IPS DF 6.9 (cell line): ENCODE results near the gene ZBTB32.
"Not testable (repeated sequence)": the region's sequence is repeated elsewhere in the genome, so short reads cannot be mapped to it uniquely, and the experiment has no call there.

Experiments
- DNase-seq: peaks from one replicate; pipeline ENCODE4 v3.0.0-alpha.2; 2013; ENCODE audit warnings: low read depth, low spot score
- H3K27ac ChIP-seq: one replicate; pipeline ENCODE4 v1.5.1; 2013; ENCODE audit warnings: low read length, control low read depth
- H3K27me3 ChIP-seq: 2 replicates; pipeline ENCODE4 v1.6.1; 2013; ENCODE audit warnings: mild to moderate bottlenecking, low read length; ENCODE audit not compliant: control insufficient read depth, insufficient read depth
- H3K36me3 ChIP-seq: 2 replicates; pipeline ENCODE4 v1.6.1; 2013; ENCODE audit warnings: low read length; ENCODE audit not compliant: control insufficient read depth, insufficient read depth
- H3K4me1 ChIP-seq: 2 replicates; pipeline ENCODE4 v1.6.1; 2013; ENCODE audit warnings: low read length; ENCODE audit not compliant: control insufficient read depth, insufficient read depth
- H3K4me3 ChIP-seq: 2 replicates; pipeline ENCODE4 v1.5.1; 2013; ENCODE audit warnings: mild to moderate bottlenecking, low read length
- H3K9me3 ChIP-seq: 2 replicates; pipeline ENCODE4 v1.6.1; 2013; ENCODE audit warnings: low read length, inconsistent platforms; ENCODE audit not compliant: control insufficient read depth, insufficient read depth
- WGBS: extraction: QIAGEN DNeasy Blood & Tissue Kit; methylation state at CpG from one replicate; pipeline ENCODE4 v1.1.7; 2013; ENCODE audit warnings: mixed read lengths, missing lambda C conversion rate; ENCODE audit not compliant: insufficient read length, insufficient coverage; 5-methylcytosine and 5-hydroxymethylcytosine counted together

The ZBTB32 gene

GRCh38 chr19:35720163-35720524 lies 15.8 kb downstream of the ZBTB32 start:
- WGBS = no CpG with 5 or more reads among the region's 9 CpGs
- H3K36me3 ChIP-seq = peaks cover 41% of the 10 kb centered on the region
- H3K27me3 ChIP-seq = no peaks in the 10 kb centered on the region
- no peak overlapping the region for H3K27ac ChIP-seq
- no peak for DNase-seq
- peaks cover 6% of the 10 kb centered on the region for H3K4me1 ChIP-seq
- no peak overlapping the region for H3K4me3 ChIP-seq
- no peaks in the 10 kb centered on the region for H3K9me3 ChIP-seq

GRCh38 chr19:35720648-35721047 lies 16.3 kb downstream of the ZBTB32 start:
- H3K27me3 ChIP-seq = no peaks in the 10 kb centered on the region
- WGBS = no CpG with 5 or more reads among the region's 17 CpGs

GRCh38 chr19:35721374-35721773 lies 17.0 kb downstream of the ZBTB32 start:
- Histone ChIP-seq H3K27me3 (no peaks in the 10 kb centered on the region), H3K27ac (no peak overlapping the region), H3K9me3 (no peaks in the 10 kb centered on the region), H3K4me1 (no peaks in the 10 kb centered on the region; the same call in 1 of the 2 replicates), H3K36me3 (peaks cover 50% of the 10 kb centered on the region), H3K4me3 (no peak overlapping the region)
- no CpG with 5 or more reads among the region's 16 CpGs for WGBS
- no peak for DNase-seq

More at GRCh38 chr19:35720648-35721047, 16.3 kb downstream of the ZBTB32 start:
- no peak overlapping the region for H3K4me3 ChIP-seq
- peaks cover 2% of the 10 kb centered on the region for H3K4me1 ChIP-seq
- H3K9me3 ChIP-seq = no peaks in the 10 kb centered on the region
- H3K27ac ChIP-seq = no peak overlapping the region
- no peak for DNase-seq
- H3K36me3 ChIP-seq = peaks cover 46% of the 10 kb centered on the region

GRCh38 chr19:35722461-35722860 lies 18.1 kb downstream of the ZBTB32 start:
- no peaks in the 10 kb centered on the region for H3K9me3 ChIP-seq
- WGBS = no CpG with 5 or more reads among the region's 14 CpGs
- no peak for DNase-seq
- no peak overlapping the region for H3K4me3 ChIP-seq
- H3K27me3 ChIP-seq = no peaks in the 10 kb centered on the region
- H3K36me3 ChIP-seq = peaks cover 54% of the 10 kb centered on the region
- no peak overlapping the region for H3K27ac ChIP-seq
- H3K4me1 ChIP-seq = no peaks in the 10 kb centered on the region; the same call in 1 of the 2 replicates

- no CpG with 5 or more reads among the region's 16 CpGs for WGBS
- no peak for DNase-seq
- H3K4me3 ChIP-seq = no peak overlapping the region
- H3K27ac ChIP-seq = no peak overlapping the region
- peaks cover 56% of the 10 kb centered on the region for H3K36me3 ChIP-seq
- H3K27me3 ChIP-seq = no peaks in the 10 kb centered on the region
- H3K4me1 ChIP-seq = no peaks in the 10 kb centered on the region; the same call in 1 of the 2 replicates
- no peaks in the 10 kb centered on the region for H3K9me3 ChIP-seq
Measured at GRCh38 chr19:35722897-35723296, 18.5 kb downstream of the ZBTB32 start.

- H3K27me3 ChIP-seq = no peaks in the 10 kb centered on the region
- H3K9me3 ChIP-seq = no peaks in the 10 kb centered on the region
- H3K36me3 ChIP-seq = peaks cover 56% of the 10 kb centered on the region
- DNase-seq = no peak
- no CpG with 5 or more reads among the region's 24 CpGs for WGBS
- no peaks in the 10 kb centered on the region for H3K4me1 ChIP-seq
- no peak overlapping the region for H3K27ac ChIP-seq
- no peak overlapping the region for H3K4me3 ChIP-seq
Measured at GRCh38 chr19:35723671-35724070, 19.3 kb downstream of the ZBTB32 start.

GRCh38 chr19:35724132-35724531 lies 19.8 kb downstream of the ZBTB32 start:
- DNase-seq, H3K4me1 ChIP-seq, H3K27me3 ChIP-seq, H3K9me3 ChIP-seq, H3K4me3 ChIP-seq, H3K27ac ChIP-seq: not testable (repeated sequence)
- no CpG with 5 or more reads among the region's 7 CpGs for WGBS
- peaks cover 61% of the 10 kb centered on the region for H3K36me3 ChIP-seq

- WGBS = no CpG with 5 or more reads among the region's 12 CpGs
- peaks cover 65% of the 10 kb centered on the region for H3K36me3 ChIP-seq
Measured at GRCh38 chr19:35724560-35724959, 20.2 kb downstream of the ZBTB32 start.

GRCh38 chr19:35725216-35725861 lies 21.0 kb downstream of the ZBTB32 start:
- no peaks in the 10 kb centered on the region for H3K27me3 ChIP-seq
- H3K9me3 ChIP-seq = no peaks in the 10 kb centered on the region
- H3K27ac ChIP-seq = no peak overlapping the region
- WGBS = no CpG with 5 or more reads among the region's 23 CpGs
- no peak overlapping the region for H3K4me3 ChIP-seq
- DNase-seq = no peak
- H3K4me1 ChIP-seq = no peaks in the 10 kb centered on the region
- H3K36me3 ChIP-seq = peaks cover 68% of the 10 kb centered on the region

More at GRCh38 chr19:35724560-35724959, 20.2 kb downstream of the ZBTB32 start:
- Histone ChIP-seq H3K4me1 (no peaks in the 10 kb centered on the region), H3K27me3 (no peaks in the 10 kb centered on the region), H3K27ac (no peak overlapping the region), H3K4me3 (no peak overlapping the region), H3K9me3 (no peaks in the 10 kb centered on the region)
- no peak for DNase-seq

- no peak for DNase-seq
- Histone ChIP-seq H3K4me1 (no peaks in the 10 kb centered on the region), H3K9me3 (no peaks in the 10 kb centered on the region), H3K27me3 (no peaks in the 10 kb centered on the region), H3K4me3 (no peak overlapping the region), H3K27ac (no peak overlapping the region), H3K36me3 (peaks cover 68% of the 10 kb centered on the region)
- no CpG with 5 or more reads among the region's 25 CpGs for WGBS
Measured at GRCh38 chr19:35727053-35727955, 22.9 kb downstream of the ZBTB32 start.
